ENCODE data around the gene GABRP.
"Not testable (repeated sequence)": the region's sequence is repeated elsewhere in the genome, so short reads cannot be mapped to it uniquely, and the experiment has no call there.

Gene GABRP

GRCh38 chr5:170791325-170791954 is 7.9 kb downstream of the GABRP start:
- peak; percentile 52 for DNase-seq (ENCODE audit: insufficient read length, low spot score)
- FAIRE-seq = peak; percentile 94

GRCh38 chr5:170792878-170793277 is 9.4 kb downstream of the GABRP start:
- FAIRE-seq (no peak), DNase-seq (ENCODE audit: insufficient read length, low spot score) (no peak)

GRCh38 chr5:170795154-170795553 is 11.6 kb downstream of the GABRP start:
- no peak for FAIRE-seq
- no peak for DNase-seq (ENCODE audit: insufficient read length, low spot score)

- FAIRE-seq (no peak), DNase-seq (ENCODE audit: insufficient read length, low spot score) (no peak)
These were observed 22.1 kb downstream of the GABRP start for GRCh38 chr5:170805666-170806065.

GRCh38 chr5:170809551-170809950 is 26.0 kb downstream of the GABRP start:
- FAIRE-seq = no peak

GRCh38 chr5:170811719-170812118 is 28.2 kb downstream of the GABRP start:
- DNase-seq (ENCODE audit: insufficient read length, low spot score) = no peak
- FAIRE-seq = no peak

More at GRCh38 chr5:170809551-170809950, 26.0 kb downstream of the GABRP start:
- DNase-seq (ENCODE audit: insufficient read length, low spot score) = no peak

- DNase-seq (ENCODE audit: insufficient read length, low spot score) = no peak
These were observed 29.7 kb downstream of the GABRP start for GRCh38 chr5:170813231-170813630.

GRCh38 chr5:170817195-170817594 is 33.7 kb downstream of the GABRP start:
- FAIRE-seq (no peak), DNase-seq (ENCODE audit: insufficient read length, low spot score) (no peak)

More at GRCh38 chr5:170813231-170813630, 29.7 kb downstream of the GABRP start:
- FAIRE-seq = no peak

GRCh38 chr5:170818232-170818631 is 34.7 kb downstream of the GABRP start:
- FAIRE-seq (no peak), DNase-seq (ENCODE audit: insufficient read length, low spot score) (no peak)

GRCh38 chr5:170819824-170820223 is 36.3 kb downstream of the GABRP start:
- DNase-seq (ENCODE audit: insufficient read length, low spot score) = no peak
- FAIRE-seq = no peak

GRCh38 chr5:170821257-170821800 is 37.8 kb downstream of the GABRP start:
- FAIRE-seq (no peak), DNase-seq (ENCODE audit: insufficient read length, low spot score) (no peak)

- no peak for DNase-seq (ENCODE audit: insufficient read length, low spot score)
- FAIRE-seq = no peak
These were observed 42.6 kb downstream of the GABRP start for GRCh38 chr5:170826117-170826516.

GRCh38 chr5:170832241-170832640 is 48.7 kb downstream of the GABRP start:
- DNase-seq (ENCODE audit: insufficient read length, low spot score) (no peak), FAIRE-seq (no peak)

GRCh38 chr5:170833981-170834380 is 50.5 kb downstream of the GABRP start:
- not testable (repeated sequence) for DNase-seq (ENCODE audit: insufficient read length, low spot score); FAIRE-seq

- FAIRE-seq (no peak), DNase-seq (ENCODE audit: insufficient read length, low spot score) (no peak)
These were observed 52.7 kb downstream of the GABRP start for GRCh38 chr5:170836226-170836625.

- DNase-seq (ENCODE audit: insufficient read length, low spot score) (no peak), FAIRE-seq (no peak)
These were observed 60.3 kb downstream of the GABRP start for GRCh38 chr5:170843870-170844269.

- DNase-seq (ENCODE audit: insufficient read length, low spot score) (no peak), FAIRE-seq (no peak)
These were observed 61.1 kb downstream of the GABRP start for GRCh38 chr5:170844651-170845050.

GRCh38 chr5:170846416-170846815 is 62.9 kb downstream of the GABRP start:
- FAIRE-seq (no peak), DNase-seq (ENCODE audit: insufficient read length, low spot score) (no peak)

- DNase-seq (ENCODE audit: insufficient read length, low spot score) = no peak
- FAIRE-seq = no peak
These were observed 63.3 kb downstream of the GABRP start for GRCh38 chr5:170846846-170847245.

GRCh38 chr5:170848033-170848432 is 64.5 kb downstream of the GABRP start:
- no peak for FAIRE-seq
- no peak for DNase-seq (ENCODE audit: insufficient read length, low spot score)

GRCh38 chr5:170849374-170849773 is 65.8 kb downstream of the GABRP start:
- FAIRE-seq (no peak), DNase-seq (ENCODE audit: insufficient read length, low spot score) (no peak)

- DNase-seq (ENCODE audit: insufficient read length, low spot score) = no peak
- FAIRE-seq = no peak
These were observed 71.0 kb downstream of the GABRP start for GRCh38 chr5:170854566-170854965.

- peak; percentile 37 for FAIRE-seq
These were observed 73.5 kb downstream of the GABRP start for GRCh38 chr5:170857066-170857465.

More at GRCh38 chr5:170857066-170857465, 73.5 kb downstream of the GABRP start:
- DNase-seq (ENCODE audit: insufficient read length, low spot score) = no peak
